Spinal cord (tissue), 10 donors: ENCODE measurements around the gene CFAP54. TPM values are rescaled to one million over a fixed set of nuclear protein-coding genes. Genes with fewer than 3 reads are reported as not detected.
A peak's percentile ranks its signal among the peaks of the same experiment; 100 is the strongest.
"Not testable (repeated sequence)": the region's sequence is repeated elsewhere in the genome, so short reads cannot be mapped to it uniquely, and the experiment has no call there.

Experiments used
- DNase-seq, 6 donors: peaks; one replicate each; pipeline versions ENCODE4 v3.0.0 to v3.0.0-alpha.2; 2013 to 2015; ENCODE audit warnings: low spot score in 6 of 6, low read depth in 4 of 6
- H3K27ac ChIP-seq: one replicate; pipeline ENCODE4 v1.5.1; 2013; ENCODE audit warnings: low read depth, low read length, control low read depth
- H3K27me3 ChIP-seq: one replicate; pipeline ENCODE4 v1.6.1; 2013; ENCODE audit warnings: low read length; ENCODE audit not compliant: control insufficient read depth, insufficient read depth
- H3K36me3 ChIP-seq: one replicate; pipeline ENCODE4 v1.6.1; 2013; ENCODE audit warnings: low read length; ENCODE audit not compliant: control insufficient read depth, insufficient read depth
- H3K4me1 ChIP-seq: one replicate; pipeline ENCODE4 v1.6.1; 2013; ENCODE audit warnings: low read length; ENCODE audit not compliant: control insufficient read depth, insufficient read depth
- H3K4me3 ChIP-seq: one replicate; pipeline ENCODE4 v1.5.1; 2013; ENCODE audit warnings: low read depth, low read length, control low read depth
- H3K9me3 ChIP-seq: one replicate; pipeline ENCODE4 v1.6.1; 2013; ENCODE audit warnings: low read length; ENCODE audit not compliant: control insufficient read depth, insufficient read depth
- WGBS: methylation state at CpG from one replicate; pipeline ENCODE4 v1.1.5; 2013; ENCODE audit warnings: missing lambda C conversion rate; ENCODE audit not compliant: insufficient coverage; 5-methylcytosine and 5-hydroxymethylcytosine counted together
- polyA plus RNA-seq, 2 donors: library from polyadenylated mRNA; unstranded; fragments of 120-200 nt; gene quantifications; one replicate each; pipeline ENCODE4 v1.2.1, GENCODE V29; 2013; ENCODE audit not compliant: insufficient read length in 2 of 2
- total RNA-seq, 2 donors: library from RNA; depleted of rRNA in 1 of 2; stranded (reverse); fragments of 120-200 nt in 1 of 2; fragments of >200 nt in 1 of 2; gene quantifications; one replicate each; pipeline versions ENCODE4 v1.2.3 to v1.2.4, GENCODE V29; 2013 to 2014
- donor health status: healthy.

The CFAP54 gene
- total and polyA plus RNA-seq, 4 donors, result 3.3 to 21.3 (median 11.1) TPM

DNA sequence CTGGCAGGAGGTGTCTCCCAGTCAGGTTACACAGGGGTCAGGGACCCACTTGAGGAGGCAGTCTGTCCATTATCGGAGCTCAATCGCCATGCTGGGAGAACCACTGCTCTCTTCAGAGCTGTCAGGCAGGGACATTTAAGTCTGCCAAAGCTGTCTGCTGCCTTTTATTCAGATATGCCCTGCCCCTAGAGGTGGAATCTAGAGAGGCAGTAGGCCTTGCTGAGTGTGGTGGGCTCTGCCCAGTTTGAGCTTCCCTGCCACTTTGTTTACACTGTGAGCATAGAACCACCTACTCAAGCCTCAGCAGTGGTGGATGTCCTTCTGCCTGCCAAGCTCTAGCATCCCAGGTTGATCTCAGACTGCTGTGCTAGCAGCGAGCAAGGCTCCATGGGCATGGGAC lies 115.0 kb downstream of the CFAP54 start:
- H3K4me1 ChIP-seq, DNase-seq, H3K27me3 ChIP-seq, H3K27ac ChIP-seq, H3K4me3 ChIP-seq, H3K9me3 ChIP-seq, H3K36me3 ChIP-seq: not testable (repeated sequence)
- WGBS, result 96% methylated on average over 3 of the region's 3 CpGs

DNA sequence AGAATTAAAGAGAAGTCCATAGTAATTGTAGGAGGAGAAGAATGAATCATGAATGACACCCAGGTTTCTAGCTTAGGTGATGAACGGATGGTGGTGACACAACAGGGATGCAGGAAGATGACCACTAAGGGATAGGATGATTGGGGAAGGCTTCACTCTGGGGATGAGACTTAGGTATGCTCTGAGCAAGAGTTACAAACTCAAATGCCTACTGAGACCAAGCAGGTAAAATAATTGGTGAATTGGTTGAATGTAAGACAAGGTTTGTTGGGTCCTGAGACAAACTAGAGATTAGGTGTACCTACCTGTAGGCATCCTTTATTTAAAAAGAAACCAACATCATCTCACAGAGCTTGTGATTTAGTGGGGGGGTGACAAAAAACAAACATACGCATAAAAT lies 116.3 kb downstream of the CFAP54 start:
- 100% methylated on average over 1 of the region's 2 CpGs for WGBS
- DNase-seq, result no peak

DNA sequence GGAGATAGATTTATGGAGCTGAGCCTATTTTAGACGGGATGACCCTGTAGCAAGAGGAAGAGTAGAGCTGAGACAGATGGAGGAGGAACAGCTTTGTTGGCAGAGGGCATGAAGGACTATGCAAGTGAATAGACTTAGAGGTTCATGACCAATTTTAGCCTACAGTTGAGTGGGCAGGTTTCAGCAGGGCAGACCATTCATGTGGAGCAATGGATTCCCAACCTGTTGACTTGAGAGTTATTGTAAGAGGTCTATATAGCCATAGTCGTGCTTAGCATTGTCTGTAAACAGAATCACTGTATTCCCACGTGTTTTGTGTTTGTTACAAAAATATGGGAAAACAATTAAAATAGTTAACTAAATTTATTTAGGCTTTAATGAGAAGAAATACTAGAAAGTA lies 116.8 kb downstream of the CFAP54 start:
- H3K27ac ChIP-seq, result no peak overlapping the region
- no peaks in the 10 kb centered on the region for H3K36me3 ChIP-seq
- H3K4me3 ChIP-seq, result no peak overlapping the region
- WGBS, result 71% methylated on average over 1 of the region's 3 CpGs
- peaks cover 2% of the 10 kb centered on the region for H3K9me3 ChIP-seq
- DNase-seq, result no peak
- no peaks in the 10 kb centered on the region for H3K27me3 ChIP-seq
- no peaks in the 10 kb centered on the region for H3K4me1 ChIP-seq

More for the DNA sequence above, 116.3 kb downstream of the CFAP54 start:
- Histone ChIP-seq H3K36me3 (no peaks in the 10 kb centered on the region), H3K9me3 (peaks cover 1% of the 10 kb centered on the region), H3K27ac (no peak overlapping the region), H3K4me3 (no peak overlapping the region), H3K27me3 (no peaks in the 10 kb centered on the region), H3K4me1 (no peaks in the 10 kb centered on the region)

DNA sequence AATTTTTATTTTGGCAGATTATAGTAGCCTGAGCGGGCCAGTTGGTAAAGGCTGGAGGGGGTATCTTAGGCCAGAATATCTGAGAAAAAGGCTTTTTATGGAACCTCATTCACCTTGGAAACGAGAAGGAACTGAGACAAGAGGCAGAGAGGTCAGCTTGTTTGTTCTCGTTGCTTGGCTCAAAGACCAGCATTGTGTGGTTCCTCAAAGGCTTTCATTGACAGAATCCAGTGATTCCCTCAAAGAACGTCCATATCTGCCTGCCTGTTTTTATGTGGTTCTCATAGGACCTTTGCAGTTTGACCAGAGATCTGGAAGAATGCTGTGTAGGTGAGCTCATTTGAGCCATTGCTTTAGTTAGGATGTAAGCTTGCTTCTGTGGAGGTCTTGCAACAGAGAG lies 117.3 kb downstream of the CFAP54 start:
- no peaks in the 10 kb centered on the region for H3K36me3 ChIP-seq
- no peak overlapping the region for H3K4me3 ChIP-seq
- WGBS, result 66% methylated on average over 4 of the region's 4 CpGs
- peaks cover 2% of the 10 kb centered on the region for H3K9me3 ChIP-seq
- no peaks in the 10 kb centered on the region for H3K4me1 ChIP-seq
- H3K27ac ChIP-seq, result no peak overlapping the region
- no peak for DNase-seq
- H3K27me3 ChIP-seq, result no peaks in the 10 kb centered on the region

DNA sequence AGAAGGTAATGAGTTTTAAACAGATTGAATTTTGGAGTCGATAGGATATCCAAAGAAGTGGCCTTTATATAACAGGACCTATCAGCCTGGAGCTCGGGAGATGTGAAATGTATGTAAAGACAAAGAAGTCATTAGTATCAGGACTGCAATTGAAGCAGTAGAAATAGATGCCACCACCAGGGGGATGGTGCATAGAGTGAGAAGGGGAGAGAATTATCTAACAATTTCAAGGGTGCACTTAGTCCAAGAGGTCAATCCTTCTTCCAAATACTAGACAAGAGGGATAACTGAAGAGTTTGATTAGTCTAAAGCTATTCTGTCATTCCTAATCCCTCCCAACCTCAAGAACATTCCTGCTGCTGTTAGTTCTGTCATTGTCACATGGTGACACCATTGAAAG lies 127.8 kb downstream of the CFAP54 start:
- WGBS, result 83% methylated on average over 1 of the region's 2 CpGs
- Histone ChIP-seq H3K4me3 (no peak overlapping the region), H3K9me3 (no peaks in the 10 kb centered on the region), H3K4me1 (no peaks in the 10 kb centered on the region), H3K27ac (no peak overlapping the region), H3K27me3 (no peaks in the 10 kb centered on the region), H3K36me3 (no peaks in the 10 kb centered on the region)
- DNase-seq, result no peak

DNA sequence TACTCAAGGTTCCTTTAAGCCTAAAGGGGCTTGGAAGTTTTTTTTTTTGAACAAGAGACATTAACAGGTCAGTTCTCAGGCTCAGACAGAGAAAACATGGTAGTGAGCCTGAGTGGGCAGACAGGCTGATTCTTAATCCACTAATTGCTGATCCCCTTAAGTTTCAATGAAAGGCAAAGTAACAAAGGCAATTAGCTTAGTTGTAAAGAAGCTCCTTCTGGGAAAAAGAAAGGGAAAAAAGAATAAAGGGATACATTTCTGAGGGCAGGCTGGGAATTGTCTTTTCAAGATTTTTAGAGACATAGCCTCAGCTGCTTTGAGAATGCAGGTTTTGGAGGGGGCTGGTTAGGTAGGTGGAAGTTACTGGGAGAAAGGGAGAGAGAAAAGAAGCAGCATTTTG lies 133.8 kb downstream of the CFAP54 start:
- no peaks in the 10 kb centered on the region for H3K4me1 ChIP-seq
- DNase-seq, result no peak
- no peaks in the 10 kb centered on the region for H3K27me3 ChIP-seq
- no peaks in the 10 kb centered on the region for H3K9me3 ChIP-seq
- no peak overlapping the region for H3K27ac ChIP-seq
- H3K36me3 ChIP-seq, result no peaks in the 10 kb centered on the region
- H3K4me3 ChIP-seq, result no peak overlapping the region

DNA sequence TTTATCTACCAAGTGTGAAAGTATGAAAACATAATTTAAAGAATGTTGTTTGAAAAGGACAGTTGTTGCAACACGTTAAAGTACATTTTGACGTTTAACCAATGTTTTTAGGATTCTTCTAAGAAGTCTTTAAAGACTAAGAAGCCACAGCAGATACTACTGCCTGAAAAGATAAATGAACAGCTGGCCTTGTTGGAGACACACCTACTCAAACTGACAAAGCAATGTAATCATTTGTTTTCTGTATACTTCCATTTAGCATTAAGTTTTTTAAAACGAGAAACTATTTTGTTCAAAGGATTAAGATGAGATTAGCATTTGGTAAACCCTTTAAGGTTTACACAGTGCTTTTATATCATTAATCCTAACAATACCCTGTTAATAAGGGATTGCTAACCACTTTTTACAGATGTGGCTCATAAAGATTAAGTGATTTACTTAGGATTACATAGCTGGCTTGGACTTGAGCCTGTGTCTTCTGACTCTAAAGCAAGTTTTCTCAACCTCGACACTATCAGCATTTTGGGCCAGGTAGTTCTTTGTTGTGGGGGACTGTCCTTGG lies 134.4 kb downstream of the CFAP54 start:
- no CpG with 5 or more reads among the region's 4 CpGs for WGBS
- no peak for DNase-seq
- Histone ChIP-seq H3K9me3 (no peaks in the 10 kb centered on the region), H3K36me3 (no peaks in the 10 kb centered on the region), H3K4me1 (no peaks in the 10 kb centered on the region), H3K27ac (no peak overlapping the region), H3K4me3 (no peak overlapping the region), H3K27me3 (no peaks in the 10 kb centered on the region)

DNA sequence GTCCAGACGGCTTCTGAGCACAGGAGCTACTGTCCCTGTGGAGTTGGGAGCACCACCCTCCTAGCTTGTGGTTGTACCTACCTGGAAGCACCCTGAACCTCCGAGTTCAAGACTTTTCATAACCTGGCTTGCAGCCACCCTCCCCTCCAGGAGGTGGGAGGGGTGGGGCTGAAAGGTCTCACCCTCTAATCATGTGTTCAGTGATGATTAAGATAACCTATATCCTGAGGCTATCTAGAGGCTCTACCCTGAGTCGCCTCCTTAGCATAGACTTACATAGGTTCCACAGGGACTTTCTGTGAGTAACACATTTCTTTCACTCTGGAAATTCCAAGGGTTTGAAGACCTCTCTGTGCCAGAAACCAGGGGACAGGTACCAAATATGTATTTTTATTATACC lies 146.5 kb downstream of the CFAP54 start:
- no peak for DNase-seq
- Histone ChIP-seq H3K36me3 (no peaks in the 10 kb centered on the region), H3K9me3 (no peaks in the 10 kb centered on the region), H3K27me3 (no peaks in the 10 kb centered on the region), H3K4me3 (no peak overlapping the region), H3K27ac (no peak overlapping the region), H3K4me1 (no peaks in the 10 kb centered on the region)
- 60% methylated on average over 1 of the region's 3 CpGs for WGBS

DNA sequence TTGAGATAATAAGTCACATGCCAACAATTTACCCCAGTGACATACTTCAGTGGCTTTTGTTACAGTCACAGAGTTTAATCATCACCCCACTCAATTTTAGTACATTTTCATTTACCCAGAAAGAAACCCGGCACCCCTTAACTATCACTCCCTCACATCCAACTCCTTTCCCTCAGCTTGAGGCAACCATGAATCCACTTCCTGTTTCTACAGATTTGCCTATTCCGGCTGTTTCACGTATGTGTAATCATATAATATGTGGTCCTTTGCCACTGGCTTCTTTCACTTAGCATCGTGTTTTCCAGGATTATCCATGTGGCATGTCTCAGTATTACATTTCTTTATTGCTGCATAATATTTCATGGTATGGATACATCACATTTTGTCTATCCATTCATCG lies 147.5 kb downstream of the CFAP54 start:
- no peak for DNase-seq
- Histone ChIP-seq H3K4me3 (no peak overlapping the region), H3K27me3 (no peaks in the 10 kb centered on the region), H3K9me3 (no peaks in the 10 kb centered on the region), H3K27ac (no peak overlapping the region), H3K4me1 (no peaks in the 10 kb centered on the region), H3K36me3 (no peaks in the 10 kb centered on the region)
- 100% methylated on average over 1 of the region's 5 CpGs for WGBS

DNA sequence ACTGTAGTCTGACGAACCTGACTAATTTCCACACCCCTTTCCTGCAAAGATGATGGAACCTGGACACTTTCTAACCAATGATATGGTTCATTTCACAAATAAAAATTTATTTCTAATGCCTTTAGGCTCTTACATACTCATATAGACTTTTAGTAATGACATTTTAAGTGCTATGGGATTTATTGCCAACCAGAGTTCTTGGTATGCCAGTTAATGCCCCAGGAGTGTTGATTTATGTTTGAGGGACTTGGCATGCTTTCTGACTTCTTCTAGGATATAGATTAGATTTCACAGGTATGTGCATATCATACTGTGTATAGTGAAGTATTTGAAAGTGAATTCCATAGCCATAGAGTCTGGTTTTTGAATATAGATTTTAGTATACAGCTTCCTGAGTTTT lies 159.5 kb downstream of the CFAP54 start:
- Histone ChIP-seq H3K4me1 (no peaks in the 10 kb centered on the region), H3K9me3 (no peaks in the 10 kb centered on the region), H3K36me3 (no peaks in the 10 kb centered on the region), H3K27me3 (no peaks in the 10 kb centered on the region), H3K27ac (no peak overlapping the region), H3K4me3 (no peak overlapping the region)
- WGBS, result no CpG with 5 or more reads among the region's 1 CpG
- peak in 1 of 6 donors; percentile 4 for DNase-seq
